ENCODE results near the gene PLAA. TPM values are rescaled to one million over a fixed set of nuclear protein-coding genes. Genes with fewer than 3 reads are reported as not detected.

Gene PLAA
- total RNA-seq, 1 experiment from 2014 or later = 23.3 TPM

- CTCF ChIA-PET = no interaction called here
- intact Hi-C loops (cut with micrococcal nuclease; ENCODE audit: unreplicated experiment) = no loop called here
- Histone ChIP-seq H3K4me2 (no peak overlapping the region), H3K36me3 (ENCODE audit: low read depth) (no peaks in the 10 kb centered on the region), H3K4me1 (replicated peaks; ENCODE audit: insufficient read depth) (no peaks in the 10 kb centered on the region), H3K9me2 (ENCODE audit: insufficient read depth) (no peaks in the 10 kb centered on the region), H3K9me3 (ENCODE audit: insufficient read depth, low read depth) (no peaks in the 10 kb centered on the region), H3K27me3 (ENCODE audit: insufficient read depth, low read depth) (no peaks in the 10 kb centered on the region), H3F3A (ENCODE audit: insufficient read depth, low read depth) (no peaks in the 10 kb centered on the region), H4K20me1 (ENCODE audit: insufficient read depth) (no peaks in the 10 kb centered on the region), H3K27ac (no peak overlapping the region), H2AFZ (no peak overlapping the region), H3K4me3 (no peak overlapping the region), H3K79me2 (ENCODE audit: low read depth) (peaks cover 8% of the 10 kb centered on the region; the same call in 1 of the 2 replicates)
- no TSS peak for BruUV-seq (replicated peaks)
- POLR2A ChIA-PET (ENCODE audit: unreplicated experiment) = no interaction called here
- no peak for DNase-seq
- TF ChIP-seq EZH2 (IDR thresholded peaks at IDR 0.05; ENCODE audit: low read depth) = no peak
- no peak for TF ChIP-seq CTCF (conservative IDR thresholded peaks at IDR 0.05)
Measured at GRCh38 chr9:26971721-26972120, 24.7 kb upstream of the PLAA start.

DNA sequence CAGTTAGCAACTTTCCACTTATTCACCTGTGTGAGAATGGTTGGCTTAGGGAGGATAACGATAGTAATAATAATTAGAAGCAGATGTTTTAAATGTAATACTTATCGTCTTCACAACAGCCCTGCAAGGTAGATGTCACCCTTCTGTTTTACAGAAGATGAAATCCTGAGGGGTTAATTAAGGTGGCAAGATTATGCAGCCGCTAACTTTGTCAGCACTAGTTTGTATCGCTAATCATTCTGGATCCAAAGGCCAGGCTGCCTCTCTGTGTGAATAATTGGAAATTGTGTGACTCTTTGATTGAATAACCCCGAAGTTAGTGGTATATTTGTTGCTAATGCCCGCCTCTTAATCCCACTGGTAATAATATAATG is 9.8 kb upstream of the PLAA start:
- CTCF ChIA-PET = no interaction called here
- peak overlapping the region; percentile 51; the same call in 1 of the 2 replicates for H3K27ac ChIP-seq
- DNase-seq = no peak
- H3K79me2 ChIP-seq (ENCODE audit: low read depth) = peaks cover 20% of the 10 kb centered on the region
- peaks cover 8% of the 10 kb centered on the region for H3K4me1 ChIP-seq (replicated peaks; ENCODE audit: insufficient read depth)
- H3K36me3 ChIP-seq (ENCODE audit: low read depth) = no peaks in the 10 kb centered on the region
- no peaks in the 10 kb centered on the region for H4K20me1 ChIP-seq (ENCODE audit: insufficient read depth)
- peak overlapping the region; percentile 98 for H2AFZ ChIP-seq
- no peaks in the 10 kb centered on the region for H3F3A ChIP-seq (ENCODE audit: insufficient read depth, low read depth)
- H3K4me3 ChIP-seq = peak overlapping the region; percentile 86
- POLR2A ChIA-PET (ENCODE audit: unreplicated experiment) = no interaction called here
- no peaks in the 10 kb centered on the region for H3K9me3 ChIP-seq (ENCODE audit: insufficient read depth, low read depth)
- peak overlapping the region; percentile 86 for H3K4me2 ChIP-seq
- no peaks in the 10 kb centered on the region for H3K27me3 ChIP-seq (ENCODE audit: insufficient read depth, low read depth)
- H3K9me2 ChIP-seq (ENCODE audit: insufficient read depth) = no peaks in the 10 kb centered on the region
- intact Hi-C loops (cut with micrococcal nuclease; ENCODE audit: unreplicated experiment) = loop anchor here (1.0 kb wide), 1 partner anchor 10 kb away; the partner anchor contains the start of gene PLAA
- TF ChIP-seq EZH2 (IDR thresholded peaks at IDR 0.05; ENCODE audit: low read depth) (no peak), CTCF (conservative IDR thresholded peaks at IDR 0.05) (no peak)
- BruUV-seq (replicated peaks) = no TSS peak

DNA sequence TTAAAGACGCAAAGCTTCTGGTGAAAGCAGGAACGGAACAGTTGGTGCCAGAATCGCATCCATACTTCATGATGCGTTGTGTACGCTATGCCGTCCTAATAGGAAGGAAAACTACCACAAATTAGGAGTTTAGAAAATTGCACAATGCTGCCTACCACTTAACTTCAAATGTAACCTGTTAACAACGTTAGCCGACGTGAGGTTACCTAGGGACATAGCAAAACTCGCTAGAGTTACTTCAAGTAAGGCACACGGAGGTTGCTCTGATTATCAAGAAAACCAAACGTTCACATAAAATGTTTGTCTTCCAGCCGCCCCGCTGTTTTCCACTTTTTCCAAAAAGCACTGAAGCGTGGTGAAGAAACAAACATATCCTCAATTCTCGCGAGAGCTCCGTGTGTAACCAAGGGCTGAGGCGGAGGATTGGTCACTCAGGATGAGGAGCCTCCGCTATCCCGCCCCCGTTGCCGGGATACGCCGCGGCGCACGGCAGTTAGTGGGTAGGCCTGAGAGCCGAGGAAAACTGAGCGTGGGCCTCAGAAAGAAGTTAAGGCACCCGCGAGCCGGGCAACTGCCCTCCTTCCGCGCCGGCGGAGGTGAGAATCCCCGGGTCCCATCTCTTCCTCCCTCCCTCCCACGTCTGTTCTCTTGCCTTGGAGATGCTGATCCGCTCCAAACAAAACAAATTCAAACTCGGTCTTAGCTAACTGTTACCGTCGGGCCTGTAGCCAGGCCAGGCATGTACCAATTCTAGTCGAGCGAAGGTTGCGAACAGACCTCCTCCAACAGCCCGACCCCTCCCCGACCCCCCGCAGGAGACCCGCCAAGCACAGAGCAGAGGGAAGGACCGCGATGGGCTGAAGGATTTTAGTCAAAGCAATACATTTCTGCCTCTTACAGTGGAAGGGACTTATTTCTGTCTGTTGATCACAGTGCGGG is 9.1 kb upstream of the PLAA start, which contains the start of gene IFT74:
Gene IFT74 (plus strand): TSS at position 492 of the 939 bp plus-strand sequence. CDS start 5,556 bp downstream, outside the sequence.
- peak within 1 kb of the TSS; percentile 98 for H2AFZ ChIP-seq
- H3K79me2 ChIP-seq (ENCODE audit: low read depth) = peaks cover 20% of the 10 kb centered on the region
- peak within 1 kb of the TSS; percentile 86 for H3K4me3 ChIP-seq
- no peak for TF ChIP-seq EZH2 (IDR thresholded peaks at IDR 0.05; ENCODE audit: low read depth)
- no peak for TF ChIP-seq CTCF (conservative IDR thresholded peaks at IDR 0.05)
- H3K9me3 ChIP-seq (ENCODE audit: insufficient read depth, low read depth) = no peaks in the 10 kb centered on the region
- H4K20me1 ChIP-seq (ENCODE audit: insufficient read depth) = no peaks in the 10 kb centered on the region
- ChIA-PET POLR2A (ENCODE audit: unreplicated experiment) (interaction anchor here (0.6 to 0.9 kb wide), 3 partner anchors 8 to 64 kb away, joined by 6 to 9 read pairs (median 7); partner anchors contain the start of gene CAAP1), CTCF (no interaction called here)
- H3K4me1 ChIP-seq (replicated peaks; ENCODE audit: insufficient read depth) = peaks cover 8% of the 10 kb centered on the region
- intact Hi-C loops (cut with micrococcal nuclease; ENCODE audit: unreplicated experiment) = loop anchor here (1.0 kb wide), 1 partner anchor 9 kb away; the partner anchor contains the start of gene PLAA
- no peaks in the 10 kb centered on the region for H3K27me3 ChIP-seq (ENCODE audit: insufficient read depth, low read depth)
- H3K9me2 ChIP-seq (ENCODE audit: insufficient read depth) = no peaks in the 10 kb centered on the region
- TSS peak; percentile 61 for BruUV-seq (replicated peaks)
- H3K27ac ChIP-seq = peak within 1 kb of the TSS; percentile 51
- H3K4me2 ChIP-seq = peak within 1 kb of the TSS; percentile 86
- H3K36me3 ChIP-seq (ENCODE audit: low read depth) = no peaks in the 10 kb centered on the region
- DNase-seq = peak; percentile 87 to 88
- H3F3A ChIP-seq (ENCODE audit: insufficient read depth, low read depth) = no peaks in the 10 kb centered on the region
